Ureter (tissue), 1 donor: ENCODE measurements around the gene SLC26A2. TPM values are rescaled to one million over a fixed set of nuclear protein-coding genes. Genes with fewer than 3 reads are reported as not detected.

ENCODE experiments used
- DNase-seq: peaks from one replicate; pipeline ENCODE4 v3.0.0-alpha.2; 2020; ENCODE audit warnings: low spot score
- total RNA-seq: library from RNA; stranded (reverse); gene quantifications from one replicate; pipeline ENCODE4 v1.2.4, GENCODE V29; 2023
- donor health status: DM: yes; HTN: yes; CAD: no.

Gene SLC26A2
- total RNA-seq = 20.9 TPM

GRCh38 chr5:149960272-149961185 lies at the start of gene SLC26A2:
SLC26A2 (plus strand) TSS chr5:149960758; CDS start chr5:149977653, 16,895 bp downstream.
- peak; percentile 98 for DNase-seq

DNA sequence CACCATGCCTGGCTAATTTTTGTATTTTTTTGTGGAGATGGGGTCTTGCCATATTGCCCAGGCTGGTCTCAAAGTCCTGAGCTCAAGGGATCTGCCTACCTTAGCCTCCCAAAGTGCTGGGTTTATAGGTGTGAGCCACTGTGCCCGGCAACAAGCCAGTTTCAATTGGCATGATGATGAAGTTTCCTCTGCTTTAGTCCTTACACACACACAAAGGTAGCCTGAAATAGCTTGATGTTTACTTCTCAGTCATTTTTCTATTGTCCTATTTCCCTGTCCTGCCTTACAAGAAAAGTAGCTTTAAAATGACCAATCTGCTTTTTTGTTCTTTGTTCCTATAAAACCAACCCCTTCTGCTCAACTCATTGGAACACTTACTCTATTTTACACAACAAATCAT lies 49.5 kb upstream of the SLC26A2 start:
- DNase-seq = no peak

DNA sequence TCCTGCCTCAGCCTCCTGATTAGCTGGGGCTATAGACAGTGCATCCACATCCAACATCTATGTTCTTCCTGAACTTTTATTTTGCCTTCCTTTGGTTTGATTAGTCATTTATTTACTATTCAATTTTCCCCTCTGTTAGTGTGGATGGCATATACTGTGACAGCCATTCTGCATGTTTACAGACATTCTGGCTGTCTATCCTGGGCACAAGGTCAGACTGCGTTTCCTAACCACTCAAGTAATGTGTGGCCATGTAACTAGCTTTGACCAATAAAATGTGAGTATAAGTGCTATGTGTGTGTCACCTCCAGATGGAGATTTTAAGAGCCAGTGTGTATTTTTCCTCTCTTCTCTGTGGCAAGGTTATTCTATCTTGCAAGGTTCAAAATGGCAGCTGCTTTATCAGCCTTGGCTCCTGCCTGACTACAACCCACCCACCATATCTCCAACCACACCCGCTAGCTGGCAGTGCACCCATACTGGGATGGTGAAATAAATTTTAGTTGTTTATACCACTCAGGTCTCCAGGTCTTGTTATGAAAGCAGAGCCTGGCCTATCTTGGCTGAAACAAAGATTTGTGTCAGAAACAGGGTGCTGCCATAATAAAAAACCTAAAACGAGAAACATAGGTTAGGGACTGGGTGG lies 48.2 kb upstream of the SLC26A2 start:
- DNase-seq = no peak

GRCh38 chr5:149913436-149914419 lies 46.8 kb upstream of the SLC26A2 start:
- DNase-seq = no peak

GRCh38 chr5:149915392-149916260 lies 44.9 kb upstream of the SLC26A2 start:
- DNase-seq = no peak

DNA sequence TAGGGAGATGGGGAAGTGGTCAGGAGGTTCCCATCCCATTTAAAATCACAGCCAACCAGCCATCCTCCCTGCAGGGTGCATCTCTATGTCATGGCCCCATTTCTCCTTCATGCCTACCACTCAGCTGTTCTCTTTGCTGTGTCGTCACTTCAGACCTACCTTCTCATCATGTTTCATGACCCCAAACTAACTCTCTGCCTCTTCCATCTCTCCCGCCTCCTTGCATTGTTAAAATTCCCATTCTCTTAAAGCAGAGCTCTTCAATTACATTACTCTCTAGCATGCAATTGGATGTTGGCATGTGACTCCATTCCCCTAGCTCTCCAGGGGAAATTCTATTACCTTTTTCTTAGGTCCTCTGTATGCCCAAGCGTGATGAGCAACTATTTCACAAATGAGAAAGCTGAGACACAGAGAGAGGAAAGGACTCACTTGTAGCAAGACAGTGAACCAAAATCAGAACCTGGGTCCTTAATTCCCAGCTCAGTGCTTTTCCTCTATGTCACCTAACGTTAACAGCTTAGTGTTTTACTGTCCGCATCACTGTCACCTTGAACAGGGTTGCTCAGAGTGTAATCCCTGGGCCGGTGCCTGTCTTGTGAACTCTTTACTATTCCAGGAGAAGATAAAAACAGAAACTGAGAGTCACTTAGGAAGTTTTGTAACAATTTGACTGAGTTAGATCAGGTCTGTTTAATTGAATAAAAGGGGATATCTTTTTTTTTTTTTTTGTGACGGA lies 44.1 kb upstream of the SLC26A2 start:
- no peak for DNase-seq

DNA sequence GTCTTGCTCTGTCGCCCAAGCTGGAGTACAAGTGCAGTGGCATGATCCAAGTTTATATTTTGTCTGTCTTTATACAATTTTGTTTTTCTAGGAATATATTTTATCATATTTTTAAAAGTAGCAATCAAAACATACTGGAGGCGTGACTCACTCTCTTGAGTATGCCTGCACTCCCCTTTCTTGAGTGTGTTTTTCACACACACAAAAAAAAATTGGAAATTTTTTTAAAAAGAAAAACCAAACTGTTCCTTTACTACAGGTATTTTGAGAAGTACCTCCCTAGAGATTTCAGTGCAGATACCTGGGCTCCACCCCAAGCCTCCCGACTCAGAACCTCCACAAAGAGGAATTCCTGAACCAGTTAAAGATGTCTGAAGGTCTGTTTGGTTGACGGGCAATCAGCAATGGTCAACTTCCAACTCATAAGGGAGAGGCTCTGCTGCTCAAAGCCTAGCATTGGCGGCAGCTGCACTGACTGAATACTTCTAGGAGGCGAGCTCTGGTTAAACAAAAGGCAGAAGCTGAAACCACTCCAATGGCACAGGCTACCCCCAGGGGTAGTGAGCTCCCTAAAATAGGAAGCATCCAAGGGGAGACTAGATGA lies 43.4 kb upstream of the SLC26A2 start:
- no peak for DNase-seq

DNA sequence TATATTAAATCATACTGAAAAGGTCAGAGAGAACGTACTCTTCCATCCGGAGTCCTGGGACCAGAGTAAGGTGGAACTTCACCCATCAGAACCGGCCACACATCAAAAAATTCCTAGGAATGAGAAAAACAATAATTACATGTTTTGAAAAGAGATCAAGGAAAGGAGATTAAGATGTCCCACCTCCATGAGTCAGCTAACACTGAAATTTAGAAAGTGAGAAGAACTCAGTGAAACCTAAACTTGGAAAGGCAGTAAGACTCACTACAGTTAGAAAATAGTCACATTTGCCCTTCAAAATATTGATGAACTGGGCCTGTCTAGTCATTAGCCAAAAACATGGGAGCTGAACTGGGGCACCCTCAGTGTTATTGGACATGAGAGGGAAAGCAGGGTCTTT lies 39.0 kb upstream of the SLC26A2 start:
- DNase-seq = no peak

DNA sequence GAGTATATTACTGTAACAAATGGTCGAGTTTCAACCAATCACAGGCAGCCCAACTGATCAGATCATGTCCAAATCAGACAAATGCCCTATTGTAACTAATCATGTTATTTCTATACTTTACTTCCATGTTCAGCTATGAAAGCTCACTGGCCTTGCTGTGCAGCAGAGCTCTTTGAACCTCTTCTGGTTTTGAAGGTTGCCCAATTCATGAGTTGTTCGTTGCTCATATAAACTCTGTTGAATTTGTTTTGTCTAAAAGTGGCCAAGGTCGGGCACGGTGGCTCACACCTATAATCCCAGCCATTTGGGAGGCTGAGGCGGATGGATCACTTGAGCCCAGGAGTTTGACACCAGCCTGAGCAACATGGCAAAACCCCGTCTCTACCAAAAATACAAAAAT lies 37.6 kb upstream of the SLC26A2 start:
- DNase-seq = no peak

DNA sequence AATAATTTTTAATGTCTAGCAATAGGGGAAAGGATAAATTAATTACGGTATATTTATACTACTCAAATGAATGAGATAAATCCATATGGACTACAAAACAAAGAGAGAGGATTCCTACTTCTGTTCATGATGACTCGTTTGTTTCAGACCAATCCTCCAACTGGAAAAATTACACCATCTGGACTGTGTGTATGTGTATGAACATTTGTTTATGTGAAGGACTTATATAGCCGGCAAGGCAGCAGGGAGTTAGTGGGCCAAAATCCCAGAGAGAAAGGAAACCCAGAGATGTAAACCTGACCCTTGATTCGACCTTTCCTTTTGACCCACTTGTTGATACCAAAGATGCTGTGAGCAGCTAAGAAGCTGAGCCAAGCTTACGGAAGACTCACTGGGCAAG lies 36.1 kb upstream of the SLC26A2 start:
- no peak for DNase-seq

GRCh38 chr5:149930043-149930748 lies 30.4 kb upstream of the SLC26A2 start:
- no peak for DNase-seq

DNA sequence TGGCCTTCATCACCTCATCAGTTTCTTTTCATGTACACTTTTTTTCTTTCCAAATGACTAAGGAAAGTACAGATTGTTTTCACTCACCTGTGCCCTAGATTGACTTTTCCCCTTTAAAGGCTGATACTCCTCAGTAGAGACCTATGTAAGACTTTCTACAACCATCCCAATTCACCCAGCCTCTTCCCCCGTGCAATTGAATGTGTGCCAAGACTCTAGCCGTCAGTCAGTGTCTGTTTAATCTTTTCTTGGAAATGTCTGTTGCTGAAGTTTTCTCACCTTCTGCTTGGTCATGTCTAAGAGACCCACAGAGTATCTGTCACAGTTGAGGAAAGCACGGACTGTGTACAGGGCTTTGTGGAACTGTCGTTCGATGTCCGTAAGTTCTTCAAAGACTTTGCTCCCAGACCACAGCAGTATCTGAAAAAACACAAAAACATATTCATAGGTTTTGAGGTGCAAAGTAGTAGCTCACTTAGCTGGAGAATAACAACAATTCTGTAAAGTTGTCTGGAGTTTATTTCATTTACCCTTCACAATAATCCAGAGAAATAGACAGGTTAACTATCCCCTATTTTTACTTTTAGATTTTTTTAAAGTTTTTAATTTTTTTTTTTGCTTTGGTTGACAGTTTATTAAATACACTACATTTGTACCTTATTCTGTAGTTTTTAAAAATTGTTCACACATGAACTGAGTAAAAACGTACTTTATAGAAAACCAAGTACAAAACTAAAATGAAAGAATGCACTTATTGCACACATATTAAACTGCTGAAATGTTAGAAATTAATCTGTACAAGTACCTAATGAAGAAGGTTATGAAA lies 29.6 kb upstream of the SLC26A2 start:
- no peak for DNase-seq

DNA sequence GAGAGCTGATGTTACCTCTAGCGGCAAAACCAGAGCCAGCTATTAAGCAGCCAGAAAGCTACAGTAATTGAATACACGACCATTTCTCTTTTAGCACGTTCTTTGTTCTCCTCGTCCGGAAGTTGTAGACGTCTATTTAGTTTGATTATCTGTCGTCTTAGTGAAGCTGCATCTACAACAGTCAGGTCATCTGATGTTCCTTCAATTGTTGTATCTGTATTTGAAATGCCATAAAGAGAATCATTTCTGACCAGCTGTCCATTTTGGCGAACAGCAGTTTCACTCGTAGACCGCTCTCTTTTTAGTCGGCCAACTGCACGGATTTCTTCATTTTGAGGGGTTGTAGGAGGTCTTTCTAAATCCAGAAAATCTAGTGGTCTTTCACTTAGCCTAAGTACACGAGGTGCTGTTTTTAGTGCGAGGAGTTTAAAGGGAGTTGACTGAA lies 28.5 kb upstream of the SLC26A2 start:
- DNase-seq = no peak

- DNase-seq = no peak
Observed at GRCh38 chr5:149932445-149933350, 27.9 kb upstream of the SLC26A2 start.

DNA sequence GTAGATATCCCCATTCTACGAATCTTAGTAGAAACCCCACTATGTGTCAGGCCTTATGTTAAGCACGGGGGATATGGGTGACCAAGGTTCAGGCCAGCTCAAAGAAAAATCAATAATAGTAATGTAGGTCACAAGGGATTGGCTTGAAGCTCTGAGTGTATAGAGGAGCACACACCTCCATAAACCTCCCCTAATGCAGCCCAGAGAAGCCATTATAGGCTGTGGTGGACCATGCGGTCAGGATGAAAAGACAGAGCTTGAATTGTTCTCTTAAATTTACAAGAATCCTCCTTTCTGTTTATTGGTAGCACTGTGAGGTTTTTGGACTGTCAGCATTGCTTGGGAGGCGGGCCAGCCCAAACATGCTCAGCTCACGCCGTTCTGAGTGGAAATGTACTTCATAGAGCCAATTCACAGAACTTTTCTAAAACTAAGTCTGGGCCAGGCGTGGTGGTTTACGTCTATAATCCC lies 25.1 kb upstream of the SLC26A2 start:
- no peak for DNase-seq

DNA sequence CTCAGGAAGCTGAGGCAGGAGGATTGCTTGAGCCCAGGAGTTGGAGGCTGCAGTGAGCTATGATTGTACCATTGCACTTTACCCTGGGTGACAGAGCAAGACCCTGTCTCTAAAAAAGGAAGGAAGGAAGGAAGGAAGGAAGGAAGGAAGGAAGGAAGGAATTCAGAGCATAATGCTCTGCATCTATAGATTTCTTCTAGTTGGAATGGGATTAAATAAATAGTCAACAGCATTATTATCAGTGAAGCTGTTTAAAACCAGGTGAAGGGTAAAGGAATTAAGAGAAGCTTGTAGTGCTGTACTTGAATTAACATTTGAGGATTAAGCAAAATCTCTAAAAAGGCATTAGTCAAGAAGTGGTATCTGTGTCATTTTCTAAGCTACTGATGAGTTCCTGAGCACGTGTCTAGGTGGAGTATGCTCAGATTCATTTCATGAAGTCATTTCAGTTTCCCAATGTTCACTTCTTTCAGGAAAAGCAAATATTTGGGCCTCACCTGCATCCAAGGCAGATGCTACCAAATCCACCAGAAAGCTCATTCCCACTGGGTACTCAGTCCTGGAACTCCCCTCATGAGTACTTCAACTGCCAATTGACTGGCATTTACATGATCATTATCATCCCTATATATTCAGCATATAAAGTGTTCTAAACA lies 24.4 kb upstream of the SLC26A2 start:
- DNase-seq = no peak
